IPS DF 4.7 (cell line): ENCODE data around the gene CRB2.
"Not testable (repeated sequence)": the region's sequence is repeated elsewhere in the genome, so short reads cannot be mapped to it uniquely, and the experiment has no call there.

Source experiments
- DNase-seq: peaks from one replicate; pipeline ENCODE4 v3.0.0-alpha.2; 2013; ENCODE audit warnings: low spot score; ENCODE audit errors: extremely low read depth

The CRB2 gene

GRCh38 chr9:123380852-123381705, 25.1 kb downstream of the CRB2 start:
- no peak for DNase-seq

- DNase-seq: no peak
Measured at GRCh38 chr9:123382653-123383511, 26.9 kb downstream of the CRB2 start.

DNA sequence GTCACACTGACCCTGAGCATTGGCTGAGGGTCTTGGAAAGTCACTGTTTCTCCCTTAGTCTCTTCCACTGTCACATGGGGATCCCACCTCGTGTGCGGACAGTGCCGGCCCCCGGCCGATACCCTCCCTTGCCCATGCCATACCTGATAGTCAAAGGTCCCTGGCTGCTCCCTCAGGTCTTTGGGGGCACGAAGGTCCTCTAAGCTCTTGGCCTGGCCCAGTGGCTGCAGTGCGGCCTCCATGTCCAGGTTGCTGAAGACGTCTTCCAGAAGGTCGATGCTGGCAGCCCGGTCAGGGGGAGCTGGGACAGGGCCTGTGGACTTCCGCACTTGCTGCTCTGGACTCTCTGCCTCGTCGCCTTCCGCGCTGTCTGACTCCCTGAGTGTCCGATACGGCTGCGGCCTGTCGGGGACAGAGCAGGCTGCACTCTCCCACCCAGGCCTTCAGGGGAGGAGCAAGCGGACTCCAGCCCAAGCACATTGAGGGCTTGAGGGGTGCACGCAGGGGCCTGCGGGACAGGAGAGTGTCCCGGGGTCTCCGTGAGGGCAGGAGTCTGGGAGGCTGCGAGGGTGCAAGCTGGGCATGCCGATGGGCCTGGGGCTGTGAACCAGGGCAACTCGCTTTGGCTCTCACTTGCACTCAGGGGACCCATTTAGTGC, 27.6 kb downstream of the CRB2 start:
- DNase-seq: no peak

- DNase-seq: no peak
Measured at GRCh38 chr9:123387686-123388085, 31.7 kb downstream of the CRB2 start.

DNA sequence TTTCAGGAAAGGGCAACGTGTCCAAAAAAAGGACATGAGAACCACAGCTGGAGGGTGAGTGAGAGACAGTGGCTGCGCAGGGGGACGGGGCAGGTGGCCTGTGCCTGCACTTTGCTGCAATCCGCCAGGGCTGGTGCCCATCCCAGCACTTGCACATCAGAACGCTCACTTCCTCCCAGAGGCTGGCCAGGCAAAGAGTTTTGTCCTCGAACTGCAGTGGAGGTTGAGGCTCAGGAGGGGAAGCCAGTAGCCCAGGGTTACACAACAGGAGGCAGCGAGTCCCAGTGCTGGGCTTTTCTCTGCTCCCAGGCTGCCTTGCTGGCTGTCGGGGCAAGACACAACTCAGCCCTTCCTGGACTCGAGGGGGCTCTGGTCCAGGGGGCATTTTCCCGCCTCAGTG, 33.1 kb downstream of the CRB2 start:
- DNase-seq: no peak

DNA sequence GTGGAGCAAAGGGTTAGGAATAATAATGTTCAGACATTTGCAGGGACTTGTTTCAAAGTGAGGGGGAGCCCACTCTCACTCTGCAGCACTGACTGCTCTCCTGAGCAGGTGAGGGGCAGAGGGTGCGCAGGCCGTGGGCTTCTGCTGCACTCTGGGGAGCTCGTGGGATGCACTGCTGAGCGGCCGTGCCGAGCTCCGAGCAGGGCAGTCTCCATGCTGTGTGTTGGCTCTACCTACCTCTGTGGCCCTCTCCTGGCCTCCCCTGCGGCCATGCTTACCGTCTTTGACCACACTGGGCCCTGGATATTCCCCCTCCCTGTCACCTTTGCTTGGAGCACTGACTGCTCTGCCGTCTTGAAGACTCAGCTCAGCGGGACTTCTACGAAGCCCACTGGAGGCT, 33.7 kb downstream of the CRB2 start:
- no peak for DNase-seq

GRCh38 chr9:123390337-123391135, 34.5 kb downstream of the CRB2 start:
- DNase-seq: no peak

GRCh38 chr9:123391233-123391632, 35.2 kb downstream of the CRB2 start:
- no peak for DNase-seq

- no peak for DNase-seq
Measured at GRCh38 chr9:123391946-123392345, 35.9 kb downstream of the CRB2 start.

DNA sequence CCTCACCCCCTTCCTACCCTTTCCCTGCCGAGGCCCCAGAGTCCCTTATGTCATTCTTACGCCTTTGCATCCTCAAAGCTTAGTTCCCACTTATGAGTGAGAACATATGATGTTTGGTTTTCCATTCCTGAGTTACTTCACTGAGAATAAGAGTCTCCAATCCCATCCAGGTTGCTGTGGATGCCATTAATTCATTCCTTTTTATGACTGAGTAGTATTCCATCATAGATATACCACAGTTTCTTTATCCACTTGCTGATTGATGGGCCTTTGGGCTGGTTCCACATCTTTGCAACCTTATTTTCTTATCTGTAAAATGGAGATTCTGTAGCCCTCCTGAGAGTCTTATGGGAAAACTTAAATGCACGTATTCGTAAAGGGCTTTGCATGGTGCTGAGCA, 36.8 kb downstream of the CRB2 start:
- no peak for DNase-seq

- no peak for DNase-seq
Measured at GRCh38 chr9:123394291-123395235, 38.6 kb downstream of the CRB2 start.

DNA sequence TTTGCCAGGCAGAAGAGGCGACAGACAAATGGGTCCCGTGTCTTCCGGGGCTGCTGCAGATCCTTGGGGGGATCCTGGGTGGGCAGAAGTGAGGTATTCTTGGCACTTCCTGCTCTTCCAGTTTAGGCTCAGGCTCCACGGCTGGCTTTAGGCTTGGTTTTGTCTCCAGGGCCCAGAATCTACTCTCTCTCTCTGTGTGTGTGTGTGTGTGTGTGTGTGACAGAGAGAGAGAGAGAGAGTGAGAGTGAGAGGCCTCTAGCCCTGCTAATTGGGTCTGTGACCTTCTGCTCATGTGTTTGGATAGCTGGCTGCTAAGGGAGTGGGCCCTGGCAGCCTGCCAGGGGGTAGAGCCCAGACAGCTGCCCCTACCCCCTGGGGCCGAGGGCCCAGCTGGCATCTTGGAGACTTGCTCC, 39.3 kb downstream of the CRB2 start:
- no peak for DNase-seq

- no peak for DNase-seq
Measured at GRCh38 chr9:123395689-123396511, 39.9 kb downstream of the CRB2 start.

GRCh38 chr9:123397975-123398374, 42.0 kb downstream of the CRB2 start:
- DNase-seq: no peak

- DNase-seq: not testable (repeated sequence)
Measured at GRCh38 chr9:123398938-123399337, 42.9 kb downstream of the CRB2 start.

GRCh38 chr9:123399803-123400378, 43.9 kb downstream of the CRB2 start:
- no peak for DNase-seq

DNA sequence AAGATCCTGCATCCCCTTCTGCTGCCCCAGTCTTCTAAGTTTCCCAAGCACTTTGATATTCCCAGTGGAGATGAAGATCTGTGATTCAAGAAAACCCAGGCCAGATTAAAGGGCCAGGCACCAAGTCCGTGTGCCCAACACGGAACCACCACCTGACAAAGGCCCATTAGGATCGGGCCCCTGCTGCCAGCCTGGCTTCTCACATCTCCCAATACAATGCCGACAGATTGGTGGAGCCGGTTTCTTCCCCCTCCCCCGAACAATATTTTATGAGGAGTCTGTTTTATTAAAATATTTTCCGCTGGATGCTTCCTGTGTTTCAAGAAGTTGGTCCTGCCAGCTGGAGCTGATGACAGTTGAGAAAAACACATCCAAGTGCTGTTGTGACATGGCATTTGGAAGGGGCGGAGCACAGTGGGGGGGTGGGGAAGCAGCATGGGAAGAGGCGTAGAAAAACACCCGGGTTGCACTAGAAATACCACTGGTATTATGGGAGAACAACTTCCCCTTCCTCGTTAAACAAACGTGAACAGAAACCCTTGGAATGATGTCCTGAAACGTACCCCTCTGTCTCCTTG, 45.0 kb downstream of the CRB2 start:
- DNase-seq: no peak

GRCh38 chr9:123401879-123402513, 46.0 kb downstream of the CRB2 start:
- DNase-seq: no peak
